Fibroblast of skin of back (primary cell): ENCODE measurements around the gene RAMP3.
"Not testable (repeated sequence)": the region's sequence is repeated elsewhere in the genome, so short reads cannot be mapped to it uniquely, and the experiment has no call there.

Experiments used
- DNase-seq: peaks from one replicate; pipeline ENCODE4 v3.0.0-alpha.2; 2013

The RAMP3 gene

GRCh38 chr7:45132708-45133320, 24.8 kb upstream of the RAMP3 start:
- DNase-seq, result no peak

- no peak for DNase-seq
Measured at GRCh38 chr7:45133352-45133751, 24.2 kb upstream of the RAMP3 start.

- no peak for DNase-seq
Measured at GRCh38 chr7:45133877-45134276, 23.7 kb upstream of the RAMP3 start.

GRCh38 chr7:45136106-45137060, 21.2 kb upstream of the RAMP3 start:
- peak; percentile 71 for DNase-seq

GRCh38 chr7:45138433-45139267, 18.9 kb upstream of the RAMP3 start:
- DNase-seq, result no peak

- DNase-seq, result no peak
Measured at GRCh38 chr7:45140827-45141226, 16.8 kb upstream of the RAMP3 start.

GRCh38 chr7:45143616-45144015, 14.0 kb upstream of the RAMP3 start:
- no peak for DNase-seq

- DNase-seq, result no peak
Measured at GRCh38 chr7:45145881-45146280, 11.7 kb upstream of the RAMP3 start.

- DNase-seq, result no peak
Measured at GRCh38 chr7:45146531-45147379, 10.8 kb upstream of the RAMP3 start.

GRCh38 chr7:45147858-45148652, 9.5 kb upstream of the RAMP3 start:
- no peak for DNase-seq

GRCh38 chr7:45148653-45148973, 9.0 kb upstream of the RAMP3 start:
- no peak for DNase-seq

- no peak for DNase-seq
Measured at GRCh38 chr7:45149606-45150005, 8.0 kb upstream of the RAMP3 start.

- DNase-seq, result no peak
Measured at GRCh38 chr7:45150199-45150598, 7.4 kb upstream of the RAMP3 start.

GRCh38 chr7:45151131-45151684, 6.4 kb upstream of the RAMP3 start:
- DNase-seq, result no peak

GRCh38 chr7:45151967-45152366, 5.6 kb upstream of the RAMP3 start:
- DNase-seq, result no peak

GRCh38 chr7:45153233-45153632, 4.4 kb upstream of the RAMP3 start:
- no peak for DNase-seq

- not testable (repeated sequence) for DNase-seq
Measured at GRCh38 chr7:45153861-45154260, 3.7 kb upstream of the RAMP3 start.

GRCh38 chr7:45155357-45155900, 2.2 kb upstream of the RAMP3 start:
- DNase-seq, result no peak

GRCh38 chr7:45155941-45156340, 1.6 kb upstream of the RAMP3 start:
- DNase-seq, result no peak

GRCh38 chr7:45156516-45157272, 897 bp upstream of the RAMP3 start:
- no peak for DNase-seq
